Stimulated activated CD4-positive, alpha-beta T cell treated with anti-CD3 and anti-CD28 coated beads, Interleukin-15, amount 100 ng/mL, for 48 hours (primary cell): Measurements from ENCODE around the gene BICC1.

Experiments
- DNase-seq, 2 donors: peaks; one replicate each; pipeline ENCODE4 v3.0.0-alpha.2; 2020; ENCODE audit warnings: low read depth in 2 of 2

The BICC1 gene

GRCh38 chr10:58704671-58705141 is 192.0 kb downstream of the BICC1 start:
- DNase-seq: no peak

GRCh38 chr10:58706836-58707235 is 194.2 kb downstream of the BICC1 start:
- DNase-seq: no peak

GRCh38 chr10:58712141-58712540 is 199.5 kb downstream of the BICC1 start:
- no peak for DNase-seq

- DNase-seq: no peak
Observed at GRCh38 chr10:58712982-58713381, 200.3 kb downstream of the BICC1 start.

- no peak for DNase-seq
Observed at GRCh38 chr10:58714409-58714808, 201.7 kb downstream of the BICC1 start.

GRCh38 chr10:58715061-58715460 is 202.4 kb downstream of the BICC1 start:
- no peak for DNase-seq

- no peak for DNase-seq
Observed at GRCh38 chr10:58718596-58718995, 205.9 kb downstream of the BICC1 start.

- no peak for DNase-seq
Observed at GRCh38 chr10:58721601-58722281, 209.1 kb downstream of the BICC1 start.

- DNase-seq: no peak
Observed at GRCh38 chr10:58723186-58723585, 210.5 kb downstream of the BICC1 start.

- DNase-seq: no peak
Observed at GRCh38 chr10:58723966-58724365, 211.3 kb downstream of the BICC1 start.

- no peak for DNase-seq
Observed at GRCh38 chr10:58724781-58725180, 212.1 kb downstream of the BICC1 start.

- no peak for DNase-seq
Observed at GRCh38 chr10:58725901-58726300, 213.2 kb downstream of the BICC1 start.

GRCh38 chr10:58727633-58728032 is 215.0 kb downstream of the BICC1 start:
- no peak for DNase-seq

GRCh38 chr10:58731276-58731675 is 218.6 kb downstream of the BICC1 start:
- DNase-seq: no peak

GRCh38 chr10:58733436-58733835 is 220.8 kb downstream of the BICC1 start:
- no peak for DNase-seq

- DNase-seq: no peak
Observed at GRCh38 chr10:58734116-58734515, 221.4 kb downstream of the BICC1 start.

GRCh38 chr10:58734664-58735063 is 222.0 kb downstream of the BICC1 start:
- DNase-seq: no peak

GRCh38 chr10:58735087-58735486 is 222.4 kb downstream of the BICC1 start:
- DNase-seq: no peak

- DNase-seq: no peak
Observed at GRCh38 chr10:58740620-58741369, 228.1 kb downstream of the BICC1 start.

- DNase-seq: no peak
Observed at GRCh38 chr10:58741673-58742072, 229.0 kb downstream of the BICC1 start.

GRCh38 chr10:58742141-58742540 is 229.5 kb downstream of the BICC1 start:
- DNase-seq: no peak

- no peak for DNase-seq
Observed at GRCh38 chr10:58743466-58744115, 230.9 kb downstream of the BICC1 start.
